OCI-LY1 (cell line): ENCODE results near the gene NAV2.

Experiments used
- CTCF ChIP-seq: fragments of 200-600 bp; sonication (generic), shearing (Covaris generic); IDR thresholded peaks from 2 replicates; pipeline ENCODE4 v1.5.1; 2017; ENCODE audit warnings: mild to moderate bottlenecking, antibody characterized with exemption, low read length, moderate library complexity, mixed read lengths
- EZH2 ChIP-seq: fragments of 200-600 bp; sonication (generic), shearing (Covaris generic); IDR thresholded peaks from 2 replicates; pipeline ENCODE4 v1.8.0; 2017; ENCODE audit warnings: borderline replicate concordance, mixed run types, mild to moderate bottlenecking, antibody characterized with exemption, low read length, moderate library complexity, mixed read lengths

DNA sequence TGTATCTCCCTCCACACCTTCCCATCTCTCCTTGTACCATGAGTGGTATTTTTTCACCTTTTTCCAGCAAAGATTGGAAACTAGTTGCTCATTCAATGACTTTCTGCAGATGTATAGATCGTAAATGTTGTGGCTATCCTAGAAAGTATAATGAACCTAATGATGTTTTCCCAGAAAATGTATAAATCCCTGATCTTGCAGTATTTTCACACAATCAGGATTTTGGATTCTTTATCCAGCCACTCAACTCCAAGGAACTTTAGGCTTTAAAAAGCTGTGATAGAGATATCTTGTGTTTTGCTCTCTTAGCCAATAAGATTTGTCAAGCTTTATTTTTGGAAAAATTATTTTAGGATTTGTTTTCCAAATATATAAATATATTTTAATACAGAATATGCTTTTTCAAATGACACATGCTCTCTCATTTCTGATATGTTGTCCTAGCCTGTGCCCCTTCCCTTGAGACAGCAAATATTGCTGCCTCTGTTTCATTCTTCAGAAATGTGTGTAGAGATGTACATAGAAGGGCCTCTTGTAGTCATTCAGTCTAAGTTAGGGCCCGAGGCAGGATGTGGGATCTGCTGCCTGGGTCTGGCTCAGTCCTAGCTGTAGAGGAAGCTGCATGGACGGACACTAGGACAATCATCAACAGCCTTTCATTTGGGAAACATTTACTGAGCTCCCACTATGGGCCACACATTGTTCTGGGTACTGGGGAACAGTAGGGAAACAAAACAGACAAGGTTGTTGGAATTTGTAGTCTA is 62.4 kb downstream of the NAV2 start:
- TF ChIP-seq CTCF: no peak
- no peak for TF ChIP-seq EZH2
